Kidney capillary endothelial cell (primary cell): ENCODE measurements around the gene ATG4C.
"Not testable (repeated sequence)": the region's sequence is repeated elsewhere in the genome, so short reads cannot be mapped to it uniquely, and the experiment has no call there.

ENCODE experiments used
- DNase-seq: peaks from one replicate; pipeline ENCODE4 v3.0.0-alpha.2; 2018; ENCODE audit warnings: low spot score

ATG4C gene

DNA sequence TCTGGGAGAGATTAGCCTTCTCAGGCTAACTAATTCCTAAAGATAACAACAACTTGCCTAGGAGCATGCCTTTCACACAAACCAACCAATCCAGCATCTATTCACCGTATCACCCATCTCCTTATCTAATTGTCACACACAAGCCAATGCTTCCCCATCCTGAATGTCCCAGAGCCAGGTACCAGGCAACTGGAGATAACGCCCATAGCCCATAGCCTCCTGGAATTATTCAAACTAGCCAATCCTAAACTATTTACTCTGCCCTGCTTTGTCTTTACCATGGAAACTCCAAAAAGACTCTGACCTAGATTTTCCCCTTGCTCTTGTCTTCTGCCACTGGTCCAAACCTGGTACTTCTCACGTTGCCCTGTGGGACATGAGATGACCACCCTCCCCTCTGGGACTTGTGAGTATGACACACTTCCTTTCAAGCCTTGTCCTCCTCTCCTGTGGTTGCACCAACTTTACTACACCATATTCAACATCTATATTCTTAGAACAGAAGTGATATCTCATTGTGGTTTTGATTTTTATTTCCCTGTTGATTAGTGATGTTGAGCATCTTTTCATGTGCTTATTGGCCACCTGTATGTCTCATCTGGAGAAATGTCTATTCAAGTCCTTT, 8.8 kb upstream of the ATG4C start:
- DNase-seq: no peak

DNA sequence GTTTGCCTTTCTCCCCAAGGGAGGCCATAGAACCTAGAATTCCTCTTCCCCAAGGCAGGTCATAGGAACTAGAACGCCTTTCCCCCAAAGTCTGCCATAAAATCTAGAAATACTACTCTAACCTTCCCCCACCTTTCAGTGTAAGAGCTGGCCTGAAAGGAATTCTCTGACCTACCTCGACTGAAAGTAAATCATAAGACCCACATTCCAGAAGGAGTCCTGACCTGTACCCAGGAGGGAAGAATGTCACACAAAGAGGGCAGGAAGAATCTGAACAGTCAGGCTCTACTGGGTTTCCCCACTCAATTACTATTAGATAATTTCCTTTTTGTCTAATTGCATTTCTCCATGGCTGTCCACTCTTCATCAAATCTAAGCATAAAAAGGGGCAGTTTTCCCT, 5.7 kb upstream of the ATG4C start:
- no peak for DNase-seq

DNA sequence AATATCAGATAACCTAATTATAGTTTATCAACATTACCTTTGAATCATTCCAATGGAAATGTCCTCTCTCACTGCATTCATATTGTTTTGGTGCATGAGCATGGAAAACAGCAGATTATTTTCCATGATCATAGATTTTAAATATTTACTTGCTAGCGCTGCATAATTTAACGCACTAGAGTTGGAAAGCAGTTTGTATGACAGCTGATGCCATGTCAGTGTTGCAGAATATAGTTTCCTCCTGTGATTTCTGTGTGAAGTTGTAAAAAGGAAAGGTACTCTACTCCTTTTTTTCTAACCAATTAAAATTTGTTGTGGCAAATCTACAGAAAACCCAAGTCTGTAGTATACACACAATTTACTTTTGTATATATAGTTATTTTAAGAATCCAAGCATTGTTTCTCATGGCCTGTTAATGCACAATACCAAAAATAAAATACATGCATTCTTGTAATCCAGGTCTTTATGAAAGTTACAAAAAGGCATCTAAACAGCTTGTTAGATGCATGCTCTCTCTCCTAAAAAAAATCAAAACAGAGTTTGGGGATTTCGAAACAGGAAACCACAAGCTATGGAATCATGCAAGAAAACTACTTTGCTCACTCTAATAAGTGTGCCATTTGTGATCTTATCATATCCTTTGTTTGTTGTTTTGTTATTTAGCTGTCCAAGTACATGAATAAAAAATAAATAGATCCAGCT, 1.9 kb upstream of the ATG4C start:
- peak; percentile 7 for DNase-seq

DNA sequence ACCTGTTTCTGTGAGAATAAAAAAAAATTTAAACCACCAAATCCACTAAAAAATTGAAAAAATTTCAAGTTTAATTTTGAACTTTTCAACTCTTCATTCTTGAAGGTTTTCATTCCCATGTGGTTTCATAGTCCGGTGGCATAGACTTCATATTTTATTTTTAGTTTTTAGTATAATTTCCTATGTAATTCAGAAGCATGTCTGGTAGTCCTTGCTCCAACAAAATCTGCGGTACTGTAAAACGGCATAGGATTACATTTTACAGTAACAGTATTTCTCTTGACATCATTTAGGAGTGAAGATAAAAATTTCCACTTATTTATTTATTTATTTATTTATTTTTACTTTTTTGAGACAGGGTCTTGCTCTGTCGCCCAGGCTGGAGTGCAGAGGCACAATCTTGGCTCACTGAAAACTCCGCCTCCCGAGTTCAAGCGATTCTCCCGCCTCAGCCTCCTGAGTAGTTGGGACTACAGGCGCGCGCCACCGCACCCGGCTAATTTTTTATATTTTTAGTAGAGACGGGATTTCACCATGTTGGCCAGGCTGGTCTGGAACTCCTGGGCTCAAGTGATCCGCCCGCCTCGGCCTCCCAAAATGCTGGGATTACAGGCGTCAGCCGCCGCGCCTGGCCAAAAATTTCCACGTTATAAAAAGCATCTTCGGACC, 1.3 kb upstream of the ATG4C start:
- not testable (repeated sequence) for DNase-seq

DNA sequence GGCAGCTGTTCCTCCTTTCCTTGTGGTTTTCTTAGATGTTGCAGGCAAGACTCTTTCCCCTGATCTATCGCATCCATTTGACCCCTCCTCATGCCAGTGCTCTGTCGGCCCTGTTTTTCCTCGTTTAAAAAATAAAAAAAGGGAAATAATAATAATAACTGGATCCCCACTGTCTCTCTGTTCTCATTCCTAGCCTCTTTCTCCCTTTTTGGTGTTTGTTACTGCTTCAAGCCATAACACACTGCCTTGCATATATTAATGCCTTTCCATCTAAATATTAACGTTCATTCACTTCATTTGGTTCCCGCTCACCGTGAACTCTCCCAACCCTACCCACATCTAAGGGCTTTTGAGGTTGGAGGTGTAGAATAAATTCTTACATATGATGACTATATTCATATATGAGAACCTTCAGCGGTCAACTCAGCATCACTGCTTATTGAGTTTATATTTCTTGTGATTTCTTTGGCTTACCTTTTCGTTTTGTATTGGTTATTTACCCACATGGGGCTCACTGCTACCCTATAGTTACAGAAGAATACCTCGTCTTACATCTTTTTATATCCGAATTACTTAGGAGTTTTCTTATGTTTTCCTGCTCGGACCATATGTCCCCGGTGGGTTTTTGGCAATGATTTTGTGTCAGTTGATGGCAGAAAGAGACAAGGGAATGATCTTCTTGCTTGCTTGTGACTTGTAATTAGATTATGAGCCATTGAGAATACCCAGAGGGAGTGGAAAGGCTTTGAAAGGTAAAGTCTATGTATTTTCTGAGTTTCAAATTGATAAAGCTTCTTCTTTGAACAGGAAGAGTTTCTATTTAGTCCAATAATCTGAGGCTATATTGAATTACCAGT, 805 bp downstream of the ATG4C start:
- DNase-seq: peak; percentile 30

DNA sequence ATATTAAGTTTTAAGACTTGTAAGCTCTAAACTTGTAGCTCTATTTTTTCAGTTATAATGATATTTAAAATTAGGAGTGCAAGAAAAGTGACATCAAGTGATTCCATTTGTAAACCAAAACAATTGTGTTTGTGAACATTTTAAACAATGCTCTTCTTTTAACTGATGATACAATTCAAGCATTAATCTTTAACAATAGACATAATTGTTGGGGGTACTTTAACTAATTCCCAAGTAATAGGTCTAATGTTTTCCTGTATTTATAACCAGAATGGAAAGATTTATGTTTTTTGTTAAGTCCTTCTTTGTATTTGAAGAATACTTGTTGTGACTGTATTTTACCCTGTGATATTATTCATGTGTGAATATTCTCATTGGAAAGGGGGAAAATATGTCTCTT, 6.8 kb downstream of the ATG4C start:
- no peak for DNase-seq

DNA sequence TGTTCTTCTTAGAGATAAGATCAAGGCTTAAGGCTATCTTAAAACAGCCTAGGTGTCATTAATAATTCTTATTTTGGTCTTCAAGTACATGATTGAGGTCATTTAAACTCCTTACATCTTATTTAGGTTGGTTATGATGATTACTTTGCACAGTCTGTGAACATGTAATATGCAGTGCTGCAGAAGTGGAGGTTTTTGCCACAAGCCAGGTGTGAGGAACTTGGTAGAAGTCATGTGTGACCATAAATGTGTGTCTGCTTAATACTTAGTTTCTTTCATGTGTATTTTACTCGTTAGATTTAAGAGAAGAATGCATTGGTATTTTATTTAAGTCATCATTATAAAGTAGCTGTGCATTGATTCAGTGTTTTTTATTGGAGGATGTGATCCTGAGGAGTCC, 10.1 kb downstream of the ATG4C start:
- no peak for DNase-seq

DNA sequence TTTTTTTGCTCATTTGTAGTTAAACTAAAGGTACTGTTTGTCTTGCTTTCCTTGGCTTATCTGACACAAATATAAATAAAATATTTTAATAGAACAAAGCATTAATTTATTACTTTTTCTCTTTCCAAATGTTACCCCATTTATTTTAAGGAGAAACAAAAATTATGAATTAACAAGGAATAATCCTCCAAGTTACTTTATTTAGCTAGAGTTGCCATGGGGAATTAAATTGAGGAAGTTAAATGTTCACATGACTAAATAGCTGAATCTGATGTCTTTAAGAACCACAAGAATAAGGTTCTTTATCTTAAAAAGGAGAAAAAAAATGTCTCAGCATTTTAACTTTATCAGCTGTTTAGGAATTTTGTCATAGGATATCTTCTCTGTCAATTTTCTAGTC, 12.3 kb downstream of the ATG4C start:
- DNase-seq: no peak

DNA sequence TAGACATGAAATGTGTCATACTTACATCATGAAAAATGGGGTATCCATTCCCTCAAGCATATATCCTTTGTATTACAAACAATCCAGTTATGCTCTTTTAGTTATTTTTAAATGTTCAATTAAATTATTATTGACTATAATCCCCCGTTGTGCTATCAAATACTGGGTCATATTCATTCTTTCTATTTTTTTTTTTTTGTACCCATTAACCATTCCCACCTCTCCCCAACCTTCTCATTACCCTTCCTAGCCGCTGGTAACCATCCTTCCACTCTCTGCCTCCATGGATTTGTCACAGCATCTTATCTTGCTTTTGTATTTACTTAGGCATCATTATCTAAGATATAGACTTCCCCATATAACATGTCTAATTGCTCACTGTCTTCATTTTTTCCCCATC, 15.8 kb downstream of the ATG4C start:
- DNase-seq: no peak

DNA sequence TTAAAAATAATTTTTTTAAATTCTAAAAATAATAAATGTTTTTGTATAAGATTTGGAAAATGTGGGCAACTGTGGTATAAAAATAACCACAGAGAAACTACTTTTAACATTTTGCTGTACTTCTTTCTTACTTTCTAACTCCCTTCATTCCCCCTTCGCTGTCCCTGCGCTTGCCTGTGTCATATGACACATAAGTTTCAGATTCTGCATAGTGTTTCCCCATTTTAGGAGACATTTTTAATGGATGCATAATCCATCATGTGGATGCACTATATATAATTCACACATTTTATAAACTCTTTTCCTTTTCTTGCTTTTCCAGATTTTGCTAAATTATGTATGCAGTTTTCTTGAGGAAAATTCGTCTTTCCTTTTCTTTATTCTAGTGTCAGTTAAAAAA, 16.3 kb downstream of the ATG4C start:
- no peak for DNase-seq

DNA sequence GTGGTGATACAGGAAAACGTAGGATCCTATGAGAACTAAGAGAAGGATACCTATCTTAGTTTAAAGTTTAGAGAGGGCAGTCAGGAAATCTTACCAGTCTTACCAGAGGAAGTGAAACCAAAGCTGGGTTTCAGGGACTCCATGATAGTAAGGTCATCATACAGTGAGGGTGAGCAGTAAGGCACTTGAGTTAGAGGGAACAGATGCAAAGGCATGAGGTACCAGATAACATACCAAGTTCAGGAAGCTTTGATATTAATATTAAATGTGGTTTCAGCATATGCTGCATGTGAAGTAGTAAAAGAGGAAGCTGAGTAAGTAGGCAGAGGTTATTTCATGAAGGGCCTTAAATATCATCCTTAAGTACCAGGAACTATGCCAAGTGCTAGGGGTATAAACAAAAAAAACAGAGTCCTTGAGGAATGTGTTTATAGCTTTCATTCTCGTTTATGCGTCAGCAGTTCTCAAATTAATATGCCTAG, 16.9 kb downstream of the ATG4C start:
- no peak for DNase-seq

DNA sequence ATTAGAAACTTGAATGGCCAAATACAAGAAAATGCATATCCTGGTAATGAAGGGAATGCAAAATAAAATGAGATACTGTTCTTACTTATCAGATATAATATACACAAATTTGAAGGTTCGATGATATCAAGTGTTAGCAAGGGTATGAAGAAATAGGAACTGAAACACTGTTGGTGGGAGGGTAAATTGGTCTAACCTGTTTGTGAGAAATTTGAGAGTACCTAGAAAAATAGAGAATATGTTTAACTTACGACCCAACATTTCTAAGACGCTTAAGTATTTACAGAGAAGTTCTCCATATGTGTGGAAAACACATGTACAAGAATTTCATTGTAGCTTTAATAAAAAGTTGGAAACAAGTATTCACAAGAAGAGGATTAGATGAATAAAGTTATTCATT, 25.9 kb downstream of the ATG4C start:
- no peak for DNase-seq

DNA sequence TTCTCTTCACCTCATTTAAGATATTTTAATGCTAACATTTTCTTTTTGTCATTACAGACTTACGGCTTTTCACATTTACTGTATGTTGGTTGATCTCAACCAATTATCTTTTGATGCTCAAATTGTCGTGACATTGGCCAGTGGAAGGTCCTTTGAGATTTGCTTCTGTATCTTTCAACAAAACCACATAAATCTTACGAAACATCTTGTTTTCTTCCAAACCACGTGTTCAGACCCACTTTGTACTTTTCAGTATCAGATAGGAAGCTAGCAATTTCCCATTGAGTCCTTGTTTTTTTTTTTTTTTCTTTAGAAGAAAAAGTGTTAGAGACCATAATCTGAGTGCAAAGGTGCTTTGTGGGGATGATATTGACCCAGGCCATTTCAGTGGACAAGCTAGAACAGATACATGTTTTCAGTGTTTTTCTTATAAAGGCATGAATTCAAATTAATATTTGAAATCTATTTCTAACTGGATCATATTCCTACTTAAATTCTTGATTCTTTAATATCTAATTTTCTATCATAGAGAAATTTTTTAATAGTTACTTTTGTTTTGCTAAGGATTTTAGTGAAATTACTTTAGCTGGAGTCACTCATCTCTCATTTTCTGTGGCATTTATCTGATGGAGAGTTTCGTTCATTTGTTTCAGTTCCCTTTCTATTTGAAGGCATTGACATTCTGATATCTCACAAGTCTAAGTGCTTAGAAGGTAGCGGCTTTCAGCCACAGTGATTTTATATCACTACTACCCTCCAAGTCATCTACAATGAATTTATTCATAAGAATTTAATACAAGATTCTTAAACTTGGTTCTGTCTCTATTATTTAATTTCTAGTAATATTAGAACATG, 26.7 kb downstream of the ATG4C start:
- no peak for DNase-seq

DNA sequence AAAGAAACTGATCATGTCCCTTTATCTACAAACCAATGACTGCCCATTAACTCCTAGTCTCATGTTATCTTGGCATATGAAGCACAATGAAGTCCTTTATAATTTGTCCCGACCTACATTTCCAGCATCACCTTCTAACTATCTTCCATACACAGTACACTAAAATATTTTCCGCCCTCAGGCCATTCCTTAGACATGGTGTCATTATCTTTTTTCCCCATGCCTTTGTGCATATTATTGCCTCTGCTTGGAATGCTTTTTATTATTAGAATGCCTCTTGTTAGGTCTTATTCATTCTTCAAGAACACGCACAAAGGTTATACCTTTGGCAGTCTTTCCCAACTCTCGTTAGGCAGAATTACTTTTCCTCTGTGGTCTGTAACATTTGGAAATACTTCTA, 39.6 kb downstream of the ATG4C start:
- DNase-seq: no peak

DNA sequence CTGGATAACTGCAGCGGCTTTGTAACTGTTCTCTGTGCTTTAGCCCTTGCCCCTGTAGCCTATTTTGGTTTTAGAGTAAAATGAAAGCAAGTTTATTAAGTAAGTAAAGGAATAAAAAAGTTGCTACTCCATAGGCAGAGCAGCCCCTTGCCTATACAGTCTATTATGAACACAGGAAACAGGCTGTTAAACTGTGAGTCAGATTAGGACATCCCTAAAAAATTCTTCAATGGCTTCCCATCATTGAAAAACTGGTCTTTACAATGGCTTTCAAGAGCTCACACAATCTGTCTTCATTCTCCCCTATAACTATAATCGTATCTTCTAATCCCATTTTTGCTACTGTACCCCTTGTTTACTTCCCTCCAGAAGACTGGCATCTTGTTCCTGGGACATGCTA, 43.0 kb downstream of the ATG4C start:
- DNase-seq: peak; percentile 51

DNA sequence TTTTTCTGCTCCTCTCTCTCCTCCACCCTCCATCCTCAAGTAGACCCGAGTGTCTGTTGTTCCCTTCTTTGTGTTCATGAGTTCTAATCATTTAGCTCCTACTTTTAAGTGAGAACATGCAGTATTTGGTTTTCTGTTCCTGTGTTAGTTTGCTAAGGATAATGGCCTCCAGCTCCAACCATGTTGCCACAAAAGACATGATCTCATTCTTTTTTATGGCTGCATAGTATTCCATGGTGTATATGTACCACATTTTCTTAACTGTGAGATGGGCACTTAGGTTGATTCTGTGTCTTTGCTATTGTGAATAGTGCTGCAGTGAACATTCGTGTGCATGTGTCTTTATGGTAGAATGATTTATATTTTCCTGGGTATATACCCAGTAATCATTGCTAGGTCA, 43.9 kb downstream of the ATG4C start:
- DNase-seq: not testable (repeated sequence)

DNA sequence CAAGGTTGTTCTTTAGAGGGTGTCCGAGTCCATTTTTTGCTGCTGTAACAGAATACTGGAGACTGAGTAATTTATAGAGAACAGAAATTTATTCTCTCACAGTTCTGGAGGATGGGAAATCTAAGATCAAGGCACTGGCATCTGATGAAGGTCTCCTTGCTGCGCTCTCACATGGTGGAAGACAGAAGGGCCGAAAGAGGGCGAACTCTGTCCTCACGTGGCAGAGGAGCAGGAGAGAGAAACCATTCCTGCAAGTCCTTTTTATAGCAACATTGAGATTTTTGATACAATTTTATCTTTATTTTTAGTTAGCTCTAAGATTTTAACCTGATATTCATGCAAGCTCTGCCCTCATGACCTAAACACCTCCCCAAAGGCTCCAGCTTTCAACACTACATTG, 48.3 kb downstream of the ATG4C start:
- DNase-seq: no peak

DNA sequence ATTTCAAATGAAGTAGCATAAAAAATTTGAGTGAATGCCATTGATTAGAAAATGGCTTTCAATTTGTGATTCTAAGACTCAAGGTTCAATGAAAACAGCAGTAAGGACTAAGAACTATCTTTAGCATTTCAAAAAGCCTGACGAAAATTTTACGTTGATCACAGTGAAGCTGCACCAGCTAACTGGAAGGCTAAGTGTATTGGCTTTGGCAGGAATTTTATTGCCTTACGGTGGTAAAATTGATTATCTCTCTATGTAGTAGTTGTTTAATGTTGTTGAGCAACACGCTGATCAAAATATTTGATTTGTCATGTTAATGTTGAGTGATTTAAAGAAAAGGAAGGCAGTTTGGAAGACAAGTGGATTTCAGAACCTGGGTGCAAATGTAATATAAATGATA, 49.6 kb downstream of the ATG4C start:
- no peak for DNase-seq

DNA sequence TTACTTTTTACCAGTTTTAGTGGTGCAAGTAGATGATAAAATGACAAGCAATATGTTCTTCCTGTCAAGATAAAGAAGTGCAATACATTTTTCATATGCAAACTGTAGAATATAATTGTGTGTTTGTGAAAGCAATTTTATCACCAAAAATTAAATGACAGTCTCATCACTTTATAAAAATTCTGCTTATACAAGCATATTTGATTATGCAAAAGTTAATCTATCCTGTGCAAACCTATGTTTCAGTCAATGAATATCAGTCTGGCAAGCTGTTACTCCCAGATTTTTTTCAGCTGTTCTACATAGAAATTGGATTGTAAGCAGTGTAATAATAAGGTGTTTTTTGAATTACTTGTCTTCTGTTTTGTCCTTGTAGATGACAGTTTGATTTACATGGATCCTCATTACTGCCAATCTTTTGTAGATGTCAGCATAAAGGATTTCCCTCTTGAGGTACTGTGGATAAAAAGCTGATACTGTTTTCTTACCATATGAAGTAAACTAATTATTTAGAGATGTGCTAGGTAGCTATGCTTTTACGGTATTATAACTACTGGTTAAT, 50.5 kb downstream of the ATG4C start:
- no peak for DNase-seq

DNA sequence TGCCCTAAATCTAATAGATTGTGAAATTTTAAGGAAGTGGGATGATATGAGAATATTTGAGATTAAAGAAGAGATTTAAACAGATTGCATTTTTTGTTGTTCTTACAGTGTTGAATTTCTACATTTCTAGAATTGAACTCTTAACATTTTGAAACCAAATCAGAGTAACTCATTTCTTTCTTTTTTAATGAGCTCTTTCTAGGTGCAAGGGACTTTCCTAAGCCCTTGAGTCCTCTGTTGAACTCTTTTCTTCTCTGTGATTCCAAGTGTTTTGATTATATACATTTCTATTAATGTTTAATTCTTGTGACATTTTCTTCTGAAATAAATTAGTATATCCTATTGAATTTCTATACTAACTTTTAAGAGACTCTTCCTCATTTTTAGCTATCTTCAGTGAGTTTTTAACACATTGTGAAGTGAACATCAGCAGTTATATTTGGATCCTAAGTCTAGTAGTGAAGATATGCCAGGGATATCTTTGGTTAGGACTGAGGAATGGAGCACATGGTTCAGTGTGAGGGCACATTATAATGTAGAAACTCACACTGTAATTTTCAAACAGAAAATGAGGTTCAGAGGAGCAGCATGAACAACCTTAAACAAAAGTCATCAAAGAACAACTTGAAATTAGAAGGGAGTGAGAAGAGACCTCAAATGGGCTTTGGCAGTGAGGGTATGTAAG, 53.1 kb downstream of the ATG4C start:
- DNase-seq: no peak

DNA sequence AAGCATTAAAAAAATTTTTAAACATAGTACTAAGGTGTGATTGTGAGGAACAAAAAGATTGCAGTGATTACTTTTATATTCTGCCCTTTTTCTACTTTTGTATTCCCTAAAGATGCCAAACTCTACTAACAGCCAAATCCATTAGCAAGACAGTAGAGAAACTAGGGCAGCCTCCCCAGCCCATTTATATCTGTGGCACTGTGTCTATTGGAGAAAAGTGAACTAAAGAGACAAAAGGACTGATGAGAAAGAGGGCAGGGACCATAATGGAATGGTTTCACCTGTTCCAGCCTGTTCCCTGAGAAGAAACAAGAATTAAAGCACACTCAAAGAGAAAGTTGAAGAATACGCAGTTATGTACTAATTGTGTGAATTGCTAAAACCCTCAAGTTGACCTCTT, 56.6 kb downstream of the ATG4C start:
- DNase-seq: no peak
